Neural cell (in vitro differentiated cells): ENCODE data around the gene KRTAP19-6.

Experiments
- EP300 ChIP-seq: fragments of 450-650 bp; conservative IDR thresholded peaks from 2 replicates; pipeline ENCODE4 v1.6.1; 2014; ENCODE audit warnings: antibody characterized with exemption, mild to moderate bottlenecking, moderate library complexity; ENCODE audit not compliant: poor library complexity, severe bottlenecking
- EZH2 ChIP-seq: fragments of 200-600, 300-800 bp; shearing (Covaris generic), sonication (generic); IDR thresholded peaks from 2 replicates; pipeline ENCODE4 v1.6.1; 2014; ENCODE audit warnings: antibody characterized with exemption, low read length, borderline replicate concordance, mild to moderate bottlenecking; ENCODE audit not compliant: insufficient read depth, poor library complexity, severe bottlenecking
- POLR2AphosphoS5 ChIP-seq: IDR thresholded peaks from 2 replicates; pipeline ENCODE4 v1.6.1; 2012
- TAF1 ChIP-seq: IDR thresholded peaks from 2 replicates; pipeline ENCODE4 v1.6.1; 2012; ENCODE audit warnings: low read depth

DNA sequence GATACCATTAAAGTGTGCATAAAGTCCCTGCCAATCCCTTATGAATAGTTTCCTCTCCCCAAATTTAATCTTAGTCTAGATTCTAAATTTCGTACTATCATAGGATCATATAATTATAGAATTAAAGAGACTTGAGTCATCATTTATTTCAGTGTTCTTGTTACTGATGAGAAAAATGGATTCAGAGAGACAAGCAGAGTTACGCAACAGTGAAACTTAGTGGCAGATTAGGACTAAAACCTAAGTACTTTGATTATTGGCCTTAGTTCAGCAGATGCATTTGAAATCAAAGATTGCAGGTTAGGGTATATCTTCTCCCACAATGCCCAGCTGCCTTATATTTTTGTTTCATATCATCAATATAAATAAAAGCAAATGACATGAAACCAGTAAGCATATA, 20.3 kb upstream of the KRTAP19-6 start:
- no peak for TF ChIP-seq POLR2AphosphoS5
- TF ChIP-seq EP300, result no peak
- no peak for TF ChIP-seq EZH2
- TF ChIP-seq TAF1, result no peak
